NCI-H146 treated with DMSO at 0.1 percent for 48 hours (cell line): ENCODE data around the gene MICALL1.
"Not testable (repeated sequence)": the region's sequence is repeated elsewhere in the genome, so short reads cannot be mapped to it uniquely, and the experiment has no call there.

Source experiments
- DNase-seq: peaks from one replicate; lab custom pipeline; 2025; ENCODE audit not compliant: unreplicated experiment; lab: John Stamatoyannopoulos, UW

The MICALL1 gene

DNA sequence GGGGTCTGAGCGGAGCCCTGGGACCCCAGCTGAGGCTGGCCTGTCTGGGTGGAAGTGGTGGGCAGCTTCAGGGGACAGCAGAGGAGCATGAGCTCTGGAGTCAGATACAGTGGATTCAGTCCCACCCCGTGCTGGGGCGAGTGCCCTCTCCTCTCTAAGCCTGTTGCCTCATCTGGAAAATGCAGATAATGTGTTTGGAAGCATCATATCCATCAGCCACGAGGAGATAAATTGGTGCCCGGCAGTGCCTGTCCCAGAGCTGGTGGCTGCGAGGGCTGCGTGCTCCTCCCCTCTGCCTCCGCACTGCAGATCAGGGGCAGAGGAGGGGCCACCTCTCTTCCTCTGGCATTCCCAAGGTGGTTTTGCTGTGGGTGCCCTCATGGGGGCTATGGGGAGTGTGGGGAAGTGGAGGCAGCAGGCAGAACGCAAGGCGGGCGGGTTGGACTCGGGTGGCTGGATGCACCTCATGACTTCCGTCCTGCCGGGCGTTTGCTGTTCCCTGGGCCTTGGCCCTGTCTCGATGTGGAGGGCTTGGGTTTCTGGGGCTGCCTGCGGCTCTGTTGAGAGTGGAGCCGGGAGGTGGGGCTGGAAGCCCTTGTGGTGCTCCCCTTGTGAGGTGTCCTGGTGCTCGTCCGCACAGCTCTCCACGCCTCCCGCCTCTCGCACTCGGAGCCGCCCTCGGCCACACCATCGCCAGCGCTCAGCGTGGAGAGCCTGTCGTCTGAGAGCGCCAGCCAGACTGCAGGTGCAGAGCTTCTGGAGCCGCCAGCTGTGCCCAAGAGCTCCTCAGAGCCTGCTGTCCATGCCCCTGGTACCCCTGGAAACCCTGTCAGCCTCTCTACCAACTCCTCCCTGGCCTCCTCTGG is 20.9 kb downstream of the MICALL1 start:
- no peak for DNase-seq

DNA sequence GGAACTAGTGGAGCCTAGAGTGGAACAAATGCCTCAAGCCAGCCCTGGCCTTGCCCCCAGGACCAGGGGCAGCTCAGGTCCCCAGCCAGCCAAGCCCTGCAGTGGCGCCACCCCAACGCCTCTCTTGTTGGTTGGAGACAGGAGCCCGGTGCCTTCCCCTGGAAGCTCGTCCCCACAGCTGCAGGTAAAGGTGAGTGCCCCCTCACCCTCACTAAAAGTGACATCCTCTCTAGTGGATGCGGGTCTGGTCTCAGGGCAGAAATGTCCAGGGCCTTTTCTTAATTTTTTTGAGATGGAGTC is 21.5 kb downstream of the MICALL1 start:
- no peak for DNase-seq

DNA sequence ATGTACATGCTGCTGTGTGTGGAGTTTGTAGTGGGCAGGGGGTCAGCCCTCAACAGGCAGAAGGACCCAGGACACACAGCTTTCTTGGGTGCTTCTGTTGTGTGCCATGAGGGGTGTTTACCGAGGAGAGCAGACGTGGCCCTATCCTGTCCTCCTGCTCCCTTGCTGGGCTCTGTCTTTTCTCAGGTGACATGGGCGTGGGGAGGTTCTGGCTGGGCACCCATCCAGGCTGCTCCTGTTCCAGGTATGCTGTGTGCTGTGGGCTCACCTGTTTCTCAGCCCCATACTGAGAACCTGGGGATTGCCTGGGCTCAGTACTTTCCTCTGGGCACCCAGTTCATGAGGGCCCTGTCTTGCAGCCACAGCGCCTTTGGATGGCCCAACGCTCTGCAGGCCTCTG is 23.3 kb downstream of the MICALL1 start:
- DNase-seq = no peak

DNA sequence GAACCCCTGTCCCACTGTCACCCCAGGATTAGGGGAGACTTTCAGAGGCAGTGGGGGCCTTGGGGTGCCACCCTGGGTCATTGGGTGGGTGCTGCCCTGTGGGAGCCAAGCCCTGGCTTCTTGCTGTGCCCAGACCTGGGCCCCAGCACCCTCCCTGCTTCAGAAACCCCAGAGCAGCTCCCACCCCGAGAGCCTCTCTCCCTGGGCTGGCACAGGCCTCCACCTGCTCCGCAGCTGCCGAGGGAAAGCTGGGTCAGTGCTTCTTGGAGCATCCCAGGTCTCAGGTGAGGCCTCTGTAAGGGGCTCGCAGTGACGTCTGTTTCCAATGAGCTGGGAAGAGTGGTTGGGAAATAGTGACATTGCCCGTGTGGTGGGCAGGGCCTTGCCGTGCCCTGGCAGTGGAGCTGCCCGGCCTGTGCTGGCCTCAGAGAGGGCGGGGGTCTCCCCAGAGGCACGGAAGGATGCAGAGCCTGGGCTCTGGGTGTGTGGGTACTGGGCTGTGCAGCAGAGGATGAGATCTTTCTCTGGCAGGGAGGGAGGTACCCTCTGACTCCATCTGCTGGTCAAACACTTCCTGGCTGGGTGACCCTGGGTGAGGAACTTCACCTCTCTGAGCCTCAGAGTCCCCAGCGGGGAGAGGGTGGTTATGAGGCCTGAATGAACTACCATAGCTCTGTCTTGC is 24.3 kb downstream of the MICALL1 start:
- DNase-seq = no peak

DNA sequence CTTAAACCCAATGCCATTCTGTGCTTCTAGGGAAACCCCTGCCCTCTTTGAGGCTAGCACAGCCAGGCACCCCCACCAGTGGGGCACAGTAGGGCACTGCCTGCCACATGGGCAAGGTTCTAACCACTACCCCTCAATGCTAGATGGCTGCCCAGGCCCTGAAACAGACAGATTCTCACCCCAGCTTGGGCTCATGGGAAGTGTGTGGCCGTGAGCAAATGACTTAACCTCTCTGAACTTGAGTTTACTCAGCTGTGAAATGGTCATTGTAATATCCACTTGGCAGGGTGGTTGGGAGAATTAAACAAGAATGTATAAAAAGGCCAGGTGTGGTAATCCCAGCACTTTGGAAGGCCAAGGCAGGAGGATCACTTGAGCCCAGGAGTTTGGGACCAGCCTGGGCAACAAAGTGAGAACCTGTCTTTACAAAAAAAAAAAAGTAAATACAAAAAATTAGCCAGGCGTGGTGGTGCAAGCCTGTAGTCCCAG is 24.9 kb downstream of the MICALL1 start:
- DNase-seq = no peak

DNA sequence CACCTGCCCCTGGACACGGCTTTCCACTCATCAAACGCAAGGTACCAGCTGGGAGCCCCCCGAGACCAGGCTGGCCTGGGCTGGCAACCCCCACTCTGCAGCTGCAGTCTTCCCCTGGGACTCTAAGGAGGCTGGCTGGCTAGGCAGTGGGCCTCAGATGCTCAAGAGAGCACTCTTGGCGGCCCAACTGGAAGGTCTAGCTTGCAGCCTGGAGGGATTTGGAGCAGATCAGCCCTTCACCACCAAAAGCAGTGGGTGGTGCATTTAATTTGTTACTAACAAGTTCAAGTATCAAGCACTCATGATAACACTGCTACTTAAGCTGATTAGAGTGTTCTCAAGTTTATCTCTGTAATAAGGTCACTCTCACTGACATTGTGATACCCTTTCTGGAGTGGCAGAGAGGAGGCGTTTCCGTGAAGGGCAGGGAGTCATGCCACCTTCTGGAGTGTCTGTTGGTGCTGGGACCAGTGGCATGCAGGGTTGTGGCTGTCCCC is 25.8 kb downstream of the MICALL1 start:
- no peak for DNase-seq

DNA sequence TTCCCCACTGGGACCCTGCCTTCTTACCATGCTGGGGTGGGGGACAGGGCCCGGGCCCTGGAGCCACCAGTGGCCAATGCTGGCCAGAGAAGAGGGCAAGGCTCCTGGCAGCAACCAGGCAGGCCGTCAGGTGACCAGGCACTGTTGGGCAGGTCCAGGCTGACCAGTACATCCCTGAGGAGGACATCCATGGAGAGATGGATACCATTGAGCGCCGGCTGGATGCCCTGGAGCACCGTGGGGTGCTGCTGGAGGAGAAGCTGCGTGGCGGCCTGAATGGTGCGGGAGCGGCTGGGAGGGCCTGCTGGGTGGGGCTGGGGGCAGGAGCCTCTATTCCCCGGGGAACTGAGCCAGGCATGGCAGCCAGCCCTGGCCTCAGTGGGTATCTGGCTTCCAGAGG is 26.3 kb downstream of the MICALL1 start:
- DNase-seq = no peak

DNA sequence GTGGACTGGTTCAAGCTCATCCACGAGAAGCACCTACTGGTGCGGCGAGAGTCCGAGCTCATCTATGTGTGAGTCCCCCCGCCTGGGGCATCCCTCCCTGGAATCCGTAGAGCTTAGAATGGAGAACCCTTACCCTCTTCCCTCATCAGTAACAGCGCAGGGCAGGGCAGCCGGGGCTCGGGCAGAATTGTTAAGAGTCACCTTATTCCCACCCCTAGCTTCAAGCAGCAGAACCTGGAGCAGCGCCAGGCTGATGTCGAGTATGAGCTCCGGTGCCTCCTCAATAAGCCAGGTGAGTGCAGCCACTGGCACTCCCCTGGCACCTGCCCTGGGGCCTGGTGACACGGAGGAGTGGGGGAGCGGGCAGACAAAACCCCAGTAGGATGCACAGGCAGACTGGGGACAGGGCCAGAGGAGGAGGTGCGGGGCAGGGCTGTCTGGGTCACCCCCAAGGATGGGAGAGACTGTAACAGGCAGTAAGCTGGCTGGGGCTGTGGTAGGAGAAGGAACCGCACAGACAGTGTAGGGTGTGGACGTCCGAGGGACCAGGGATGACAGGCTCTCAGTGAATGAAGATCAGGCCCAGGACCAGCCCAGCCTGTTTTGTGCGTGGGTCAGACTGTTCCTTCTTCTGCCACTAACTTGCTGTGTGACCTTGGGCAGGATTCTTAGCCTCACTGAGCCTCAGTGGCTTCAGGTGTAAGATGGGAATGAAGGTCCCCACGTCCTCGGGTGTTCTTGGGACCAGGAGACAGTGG is 26.9 kb downstream of the MICALL1 start:
- no peak for DNase-seq

DNA sequence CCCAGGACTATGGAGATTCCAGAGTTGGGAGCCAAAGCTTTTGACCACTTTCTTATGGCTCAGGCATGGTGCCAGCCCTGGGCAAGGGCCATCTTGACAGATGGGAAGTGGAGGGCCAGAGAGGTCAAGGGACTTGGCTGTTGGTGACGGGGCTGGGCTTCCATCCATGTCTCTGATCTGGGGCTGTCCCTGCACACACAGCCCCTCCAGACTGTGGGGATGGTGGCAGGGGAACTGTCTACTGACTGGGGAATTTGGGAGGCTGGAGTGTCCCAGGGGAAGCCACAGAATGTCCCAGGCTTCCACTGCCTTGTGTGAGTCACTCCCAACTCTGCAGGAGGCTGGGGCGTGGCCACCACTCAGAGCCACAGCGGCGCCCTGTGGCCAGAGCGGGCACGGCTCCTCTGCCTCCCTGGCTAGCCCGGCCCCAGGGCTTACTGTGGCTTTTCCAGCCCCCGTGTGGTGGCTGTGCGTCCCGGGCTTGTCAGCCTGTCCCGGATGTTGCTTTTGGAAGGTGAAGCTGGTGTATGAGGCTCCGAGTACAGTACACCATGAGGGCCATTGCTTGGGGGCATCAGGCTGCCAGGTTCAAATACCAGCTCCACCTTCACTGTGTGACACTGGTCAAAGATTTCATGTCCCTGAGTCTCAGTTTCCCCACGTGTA is 27.7 kb downstream of the MICALL1 start:
- DNase-seq = peak; percentile 5

DNA sequence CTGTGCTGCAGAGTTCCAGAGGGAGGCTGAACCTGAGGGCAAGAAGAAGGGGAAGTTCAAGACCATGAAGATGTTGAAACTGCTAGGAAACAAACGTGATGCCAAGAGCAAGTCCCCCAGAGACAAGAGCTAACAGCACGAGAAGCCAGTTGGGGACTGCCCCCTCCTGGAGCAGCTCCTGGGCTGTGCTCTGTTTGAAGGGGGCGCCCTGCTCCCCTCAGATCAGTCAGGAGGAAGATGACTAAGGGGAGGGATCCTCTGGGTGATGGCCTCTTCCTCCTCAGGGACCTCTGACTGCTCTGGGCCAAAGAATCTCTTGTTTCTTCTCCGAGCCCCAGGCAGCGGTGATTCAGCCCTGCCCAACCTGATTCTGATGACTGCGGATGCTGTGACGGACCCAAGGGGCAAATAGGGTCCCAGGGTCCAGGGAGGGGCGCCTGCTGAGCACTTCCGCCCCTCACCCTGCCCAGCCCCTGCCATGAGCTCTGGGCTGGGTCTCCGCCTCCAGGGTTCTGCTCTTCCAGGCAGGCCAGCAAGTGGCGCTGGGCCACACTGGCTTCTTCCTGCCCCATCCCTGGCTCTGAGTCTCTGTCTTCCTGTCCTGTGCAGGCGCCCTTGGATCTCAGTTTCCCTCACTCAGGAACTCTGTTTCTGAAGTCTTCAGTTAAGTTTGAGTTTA is 34.7 kb downstream of the MICALL1 start:
- no peak for DNase-seq

DNA sequence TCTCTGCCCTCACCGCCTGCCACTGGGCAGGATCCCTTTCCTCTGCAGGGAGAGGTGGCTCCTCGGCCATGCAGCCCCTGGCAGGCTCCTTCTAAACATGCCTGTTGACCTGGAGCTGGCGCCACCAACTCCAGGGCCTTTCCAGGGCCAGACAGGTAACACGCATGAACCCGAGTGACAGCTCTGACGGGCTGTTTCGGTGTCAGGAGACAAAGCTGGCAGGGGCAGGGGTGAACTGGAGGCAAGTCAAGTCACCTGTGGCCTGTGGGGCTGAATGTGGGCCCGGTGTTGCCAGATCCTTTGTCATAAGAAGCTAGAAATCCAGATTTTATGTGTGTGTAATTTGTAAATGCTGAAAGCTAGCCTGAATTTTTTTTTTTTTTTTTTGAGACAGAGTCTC is 36.0 kb downstream of the MICALL1 start:
- DNase-seq = no peak

DNA sequence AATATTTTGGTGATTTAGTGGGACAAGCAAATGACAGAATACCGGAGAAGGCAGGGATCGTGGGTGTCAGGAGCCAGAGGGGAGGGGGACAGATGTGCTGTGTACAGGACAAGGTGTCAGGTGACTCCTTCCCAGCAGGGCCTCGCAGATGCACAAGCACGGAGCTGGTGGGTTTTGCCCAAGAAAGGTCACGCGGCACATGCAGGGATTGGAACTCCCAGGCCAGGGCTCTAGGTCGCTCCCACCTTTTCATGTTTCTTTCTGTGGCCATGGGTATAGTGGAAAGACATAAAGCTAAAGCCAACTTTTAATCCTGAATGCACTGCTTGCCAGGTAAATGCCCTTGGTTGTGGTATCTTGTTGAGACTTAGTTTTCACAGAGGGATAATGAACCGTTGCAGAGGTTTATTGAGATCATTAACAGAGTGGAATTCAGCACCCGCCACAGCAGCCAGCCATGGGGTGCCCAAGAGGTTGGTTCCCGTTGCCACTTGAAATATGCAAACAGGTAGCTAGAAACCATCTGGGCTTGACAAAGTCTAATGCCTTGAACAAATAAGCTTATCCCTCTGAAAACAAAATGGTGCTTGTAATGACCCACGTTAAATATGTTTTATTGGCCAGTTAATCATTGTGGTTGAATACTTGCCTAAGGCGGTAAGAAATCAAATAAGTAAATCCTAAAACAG is 37.2 kb downstream of the MICALL1 start:
- peak; percentile 6 for DNase-seq

DNA sequence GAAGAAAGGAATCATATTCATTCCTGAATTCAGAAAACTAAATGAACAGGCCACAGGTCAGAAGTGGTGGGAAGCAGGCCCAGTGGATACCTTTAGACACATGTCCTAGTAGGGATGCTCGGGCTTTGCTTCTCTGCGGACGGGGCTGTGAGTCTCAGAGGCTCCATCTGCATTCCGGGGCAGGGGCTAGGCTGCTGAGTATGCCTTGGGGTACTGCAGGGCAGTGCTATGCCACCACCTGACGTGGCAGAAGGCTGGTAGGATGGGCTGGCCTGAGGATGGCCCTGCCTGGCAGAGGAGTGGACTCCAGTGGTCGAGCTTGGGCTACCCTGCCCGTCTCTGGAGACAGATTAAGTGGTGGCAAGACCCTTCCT is 37.7 kb downstream of the MICALL1 start:
- DNase-seq = no peak

DNA sequence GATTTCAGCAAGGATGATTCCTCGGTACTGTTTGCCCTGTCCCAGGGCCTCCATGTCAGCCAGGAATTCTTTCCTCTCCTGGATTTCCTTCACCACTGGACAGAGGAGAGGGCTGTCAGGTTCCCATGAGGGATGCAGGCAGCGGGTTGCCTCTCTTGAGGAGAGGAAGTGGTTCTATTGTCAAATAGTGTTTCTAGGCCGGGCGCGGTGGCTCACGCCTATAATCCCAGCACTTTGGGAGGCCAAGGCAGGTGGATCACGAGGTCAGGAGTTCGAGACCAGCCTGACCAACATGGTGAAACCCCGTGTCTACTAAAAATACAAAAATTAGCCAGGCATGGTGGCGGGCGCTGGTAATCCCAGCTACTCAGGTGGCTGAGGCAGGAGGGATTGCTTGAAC is 38.3 kb downstream of the MICALL1 start:
- not testable (repeated sequence) for DNase-seq

DNA sequence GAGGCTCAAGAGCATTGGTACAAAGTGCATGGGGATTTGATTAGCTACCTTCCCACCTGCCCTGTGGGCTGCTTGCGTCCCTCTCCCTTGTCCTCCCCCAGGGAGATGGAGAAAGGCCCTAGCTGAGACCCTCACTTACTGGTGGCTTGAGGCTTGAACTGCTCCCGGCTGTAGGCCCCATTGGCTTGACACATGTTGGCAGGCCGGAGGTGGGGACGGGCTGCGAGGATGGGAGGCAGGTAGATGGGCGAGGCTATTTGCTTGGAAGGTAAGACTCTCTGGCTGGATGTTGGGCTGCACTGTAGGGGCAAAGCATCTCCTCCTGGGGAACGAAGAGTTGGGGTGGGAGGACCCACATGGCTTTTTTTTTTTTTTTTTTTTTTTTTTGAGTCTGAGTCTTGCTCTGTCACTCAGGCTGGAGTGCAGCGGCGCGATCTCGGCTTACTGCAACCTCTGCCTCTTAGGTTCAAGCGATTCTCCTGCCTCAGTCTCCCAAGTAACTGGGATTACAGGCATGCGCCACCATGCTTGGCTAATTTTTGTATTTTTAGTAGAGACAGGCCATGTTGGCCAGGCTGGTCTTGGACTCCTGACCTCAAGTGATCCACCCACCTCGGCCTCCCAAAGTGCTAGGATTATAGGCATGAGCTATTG is 41.2 kb downstream of the MICALL1 start:
- not testable (repeated sequence) for DNase-seq

DNA sequence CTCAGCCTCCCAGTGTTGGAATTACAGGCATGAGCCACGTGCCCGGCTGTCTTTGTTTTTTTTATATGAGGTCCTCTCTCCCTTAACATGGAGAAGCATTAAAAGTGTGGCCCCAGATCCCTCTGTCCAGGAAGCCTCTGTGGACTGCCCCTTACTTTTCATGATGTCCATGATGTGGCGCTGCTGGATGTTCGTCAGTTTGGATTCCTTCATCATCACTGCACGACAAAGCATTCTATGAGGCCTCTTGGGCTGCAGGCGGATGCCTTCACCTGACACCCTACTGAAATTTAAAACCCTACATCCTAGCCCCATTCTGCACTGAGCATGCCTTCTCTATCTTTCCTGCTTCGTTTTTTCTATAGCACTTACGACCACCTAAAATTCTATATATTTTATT is 45.2 kb downstream of the MICALL1 start:
- DNase-seq = no peak

DNA sequence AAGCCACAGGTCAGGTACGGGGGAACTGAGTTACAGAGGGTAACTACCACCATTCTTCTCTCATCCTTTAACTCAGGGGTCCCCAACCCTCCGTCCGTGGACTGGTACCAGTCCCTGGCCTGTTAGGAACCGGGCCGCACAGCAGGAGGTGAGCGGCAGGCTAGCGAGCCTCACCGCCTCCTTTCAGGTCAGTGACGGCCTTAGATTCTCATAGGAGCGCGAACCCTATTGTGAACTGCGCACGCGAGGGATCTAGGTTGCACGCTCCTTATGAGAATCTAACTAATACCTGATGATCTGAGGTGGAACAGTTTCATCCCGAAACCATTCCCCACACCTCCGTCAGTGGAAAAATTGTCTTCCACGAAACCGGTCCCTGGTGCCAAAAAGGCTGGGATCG is 46.5 kb downstream of the MICALL1 start:
- not testable (repeated sequence) for DNase-seq

DNA sequence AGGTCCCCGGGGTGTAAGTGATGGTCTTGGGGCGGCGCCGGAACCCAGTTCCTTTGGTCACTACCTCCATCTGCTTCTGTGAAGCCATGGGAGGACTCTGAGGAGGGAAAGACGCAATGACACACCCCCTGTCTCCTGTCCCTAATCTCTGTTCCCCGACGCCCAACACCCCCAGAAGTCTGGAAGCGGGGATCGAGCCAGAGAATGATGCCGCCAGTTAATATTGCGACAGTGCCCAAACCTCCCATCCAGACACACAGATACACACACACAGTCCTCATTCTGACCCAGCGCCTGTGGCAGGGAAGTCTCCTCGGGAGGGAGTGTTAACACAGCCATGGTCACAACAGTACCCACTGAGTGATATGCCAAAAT is 47.0 kb downstream of the MICALL1 start:
- no peak for DNase-seq

DNA sequence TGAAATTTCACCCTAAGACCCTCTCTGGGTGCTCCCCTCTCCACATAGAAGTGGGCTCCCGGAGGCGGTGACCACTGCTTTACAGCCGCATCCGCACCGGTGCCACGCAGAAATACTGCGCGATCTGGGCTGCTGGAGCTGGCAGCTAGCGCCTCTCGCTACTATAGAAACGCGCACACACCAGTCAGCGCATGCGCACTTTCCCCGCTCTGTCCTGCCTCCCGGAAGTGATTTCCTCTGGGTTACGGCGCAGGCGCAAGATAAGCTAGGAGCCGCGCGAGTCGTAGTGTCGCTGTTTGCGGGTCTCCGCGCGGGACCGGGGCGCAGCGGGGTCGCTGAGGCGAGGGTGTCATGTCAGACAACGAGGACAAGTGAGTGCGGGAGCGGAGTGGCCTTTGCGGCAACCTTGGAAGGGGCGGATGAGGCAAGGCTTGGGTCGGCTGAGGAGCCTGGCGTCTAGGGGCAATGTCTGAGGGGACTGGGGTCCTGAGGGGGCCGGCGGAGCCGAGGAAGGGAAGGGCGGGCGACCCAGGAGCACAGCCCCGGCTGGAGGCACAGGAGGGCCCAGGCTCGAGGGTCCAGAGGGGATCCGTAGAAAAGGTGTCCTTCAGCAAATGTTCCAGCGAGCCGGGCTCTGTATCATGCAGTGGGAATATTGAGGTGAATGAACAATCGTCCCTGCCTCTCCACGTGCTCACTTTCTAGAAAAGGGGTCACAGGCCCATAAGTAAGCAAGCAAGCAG is 47.5 kb downstream of the MICALL1 start, which contains the start of the genes C22orf23 and POLR2F:
C22orf23 (minus strand) TSS at position 165 of the 743 bp plus-strand sequence. CDS start 452 bp downstream, outside the sequence.
POLR2F (plus strand) TSS at position 263 of the 743 bp plus-strand sequence; CDS start at position 352, 89 bp downstream.
- DNase-seq = peak; percentile 76
